ENCODE measurements around the gene ARHGEF18. TPM values are rescaled to one million over a fixed set of nuclear protein-coding genes. Genes with fewer than 3 reads are reported as not detected.

ARHGEF18 gene
- total and polyA plus RNA-seq, 2 of the 13 experiments (the other 11 are each of a cell fraction or from before 2014, with no cell fraction given) = 4.2 to 17.5 TPM

DNA sequence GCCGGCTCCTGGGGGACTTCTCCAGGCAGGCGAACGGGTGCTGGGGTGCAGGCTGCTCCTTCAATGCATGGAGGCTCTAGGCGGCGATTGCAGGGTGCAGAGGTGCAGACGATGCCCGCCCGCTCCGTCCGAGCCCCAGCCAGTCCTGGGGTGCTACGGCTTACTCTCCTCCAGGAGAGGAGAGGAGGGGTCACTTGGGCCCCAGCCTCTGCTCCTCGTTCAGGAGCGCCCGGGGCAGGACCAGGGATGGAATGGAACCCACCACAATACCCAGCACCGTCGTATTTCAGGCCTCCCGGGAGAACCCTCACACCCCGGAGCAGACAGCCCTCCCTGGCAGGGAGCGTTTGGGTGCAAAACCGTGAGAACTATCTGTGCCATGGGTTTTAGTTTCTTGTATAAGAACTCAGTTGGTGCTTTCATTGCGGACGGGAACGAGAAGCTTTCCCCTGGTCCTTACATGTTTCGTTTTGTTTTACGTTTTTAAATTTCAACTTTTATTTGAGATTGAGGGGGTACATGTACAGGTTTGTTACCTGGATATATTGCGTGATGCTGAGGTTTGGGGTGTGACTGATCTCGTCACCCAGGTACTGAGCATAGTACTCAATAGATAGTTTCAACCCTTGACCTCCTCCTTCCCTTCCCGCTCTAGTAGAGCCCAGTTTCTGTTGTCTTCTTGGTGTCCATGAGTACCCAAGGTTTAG lies 46.8 kb downstream of the ARHGEF18 start (continued):
- TF ChIP-seq ZNF563 (CRISPR knock-in tag; IDR thresholded peaks at IDR 0.05) = peak; percentile 73; the same call in 1 of the 2 replicates
- no peak for TF ChIP-seq GTF2F1 (IDR thresholded peaks at IDR 0.05; ENCODE audit: low read length)
- TF ChIP-seq ZNF724P (CRISPR knock-in tag; IDR thresholded peaks at IDR 0.05; ENCODE audit: borderline replicate concordance) = no peak
- TF ChIP-seq, protein P1, sequence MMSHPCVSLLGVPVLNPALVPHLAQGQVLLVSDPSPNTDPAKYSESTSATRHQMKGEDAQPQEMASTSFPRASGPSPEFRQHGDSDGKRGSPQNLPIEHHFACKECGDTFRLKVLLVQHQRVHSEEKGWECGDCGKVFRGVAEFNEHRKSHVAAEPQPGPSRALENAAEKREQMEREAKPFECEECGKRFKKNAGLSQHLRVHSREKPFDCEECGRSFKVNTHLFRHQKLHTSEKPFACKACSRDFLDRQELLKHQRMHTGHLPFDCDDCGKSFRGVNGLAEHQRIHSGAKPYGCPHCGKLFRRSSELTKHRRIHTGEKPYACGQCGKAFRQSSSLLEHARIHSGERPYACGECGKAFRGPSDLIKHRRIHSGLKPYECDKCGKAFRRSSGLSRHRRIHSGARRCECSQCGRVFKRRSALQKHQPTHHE (CRISPR knock-in tag; IDR thresholded peaks at IDR 0.05; ENCODE audit: borderline replicate concordance) = 0 out of 2 replicates have a peak, but pooled peaks have one; percentile 14
- no peak for TF ChIP-seq ZNF468 (CRISPR knock-in tag; IDR thresholded peaks at IDR 0.05)
- TF ChIP-seq SMARCE1 (IDR thresholded peaks at IDR 0.05; ENCODE audit: borderline replicate concordance) = no peak
- TF ChIP-seq, protein P2, sequence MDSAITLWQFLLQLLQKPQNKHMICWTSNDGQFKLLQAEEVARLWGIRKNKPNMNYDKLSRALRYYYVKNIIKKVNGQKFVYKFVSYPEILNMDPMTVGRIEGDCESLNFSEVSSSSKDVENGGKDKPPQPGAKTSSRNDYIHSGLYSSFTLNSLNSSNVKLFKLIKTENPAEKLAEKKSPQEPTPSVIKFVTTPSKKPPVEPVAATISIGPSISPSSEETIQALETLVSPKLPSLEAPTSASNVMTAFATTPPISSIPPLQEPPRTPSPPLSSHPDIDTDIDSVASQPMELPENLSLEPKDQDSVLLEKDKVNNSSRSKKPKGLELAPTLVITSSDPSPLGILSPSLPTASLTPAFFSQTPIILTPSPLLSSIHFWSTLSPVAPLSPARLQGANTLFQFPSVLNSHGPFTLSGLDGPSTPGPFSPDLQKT (CRISPR knock-in tag; IDR thresholded peaks at IDR 0.05; ENCODE audit: borderline replicate concordance) = no peak
- TF ChIP-seq ZKSCAN8 (CRISPR knock-in tag; IDR thresholded peaks at IDR 0.05; ENCODE audit: borderline replicate concordance) = no peak
- TF ChIP-seq ZSCAN31 (CRISPR knock-in tag; IDR thresholded peaks at IDR 0.05; ENCODE audit: low read depth) = no peak
- no peak for TF ChIP-seq POLR2A (IDR thresholded peaks at IDR 0.05; ENCODE audit: insufficient read depth in 1 of 2, low read depth in 2 of 2, low read length in 2 of 2)
- 0 out of 2 replicates have a peak, but pooled peaks have one; percentile 42 for TF ChIP-seq REL (CRISPR knock-in tag; conservative IDR thresholded peaks at IDR 0.05)
- no peak for TF ChIP-seq MAF1 (CRISPR knock-in tag; IDR thresholded peaks at IDR 0.05; ENCODE audit: borderline replicate concordance)
- no peak for TF ChIP-seq SNRNP70 (IDR thresholded peaks at IDR 0.05; ENCODE audit: low read depth, low read length)
- TF ChIP-seq ZNF83 (CRISPR knock-in tag; IDR thresholded peaks at IDR 0.05; ENCODE audit: borderline replicate concordance) = 0 out of 2 replicates have a peak, but pooled peaks have one; percentile 2
- no peak for TF ChIP-seq NFE2L1 (CRISPR knock-in tag; IDR thresholded peaks at IDR 0.05; ENCODE audit: borderline replicate concordance)
- no peak for TF ChIP-seq SRF (IDR thresholded peaks at IDR 0.05; ENCODE audit: low read depth, low read length)
- TF ChIP-seq TEAD2 (CRISPR knock-in tag; IDR thresholded peaks at IDR 0.05) = no peak
- TF ChIP-seq ZC3H4 (CRISPR knock-in tag; IDR thresholded peaks at IDR 0.05; ENCODE audit: borderline replicate concordance) = no peak
- TF ChIP-seq FOXM1 (CRISPR knock-in tag; IDR thresholded peaks at IDR 0.05) = no peak
- TF ChIP-seq ZFYVE20 (CRISPR knock-in tag; IDR thresholded peaks at IDR 0.05; ENCODE audit: borderline replicate concordance, low read depth) = no peak
- TF ChIP-seq ZNF552 (CRISPR knock-in tag; IDR thresholded peaks at IDR 0.05; ENCODE audit: borderline replicate concordance) = no peak
- no peak for TF ChIP-seq POLR2AphosphoS5 (IDR thresholded peaks at IDR 0.05; ENCODE audit: low read depth, low read length)
- no peak for TF ChIP-seq ZNF138 (CRISPR knock-in tag; IDR thresholded peaks at IDR 0.05; ENCODE audit: low read depth)
- TF ChIP-seq, protein P3, sequence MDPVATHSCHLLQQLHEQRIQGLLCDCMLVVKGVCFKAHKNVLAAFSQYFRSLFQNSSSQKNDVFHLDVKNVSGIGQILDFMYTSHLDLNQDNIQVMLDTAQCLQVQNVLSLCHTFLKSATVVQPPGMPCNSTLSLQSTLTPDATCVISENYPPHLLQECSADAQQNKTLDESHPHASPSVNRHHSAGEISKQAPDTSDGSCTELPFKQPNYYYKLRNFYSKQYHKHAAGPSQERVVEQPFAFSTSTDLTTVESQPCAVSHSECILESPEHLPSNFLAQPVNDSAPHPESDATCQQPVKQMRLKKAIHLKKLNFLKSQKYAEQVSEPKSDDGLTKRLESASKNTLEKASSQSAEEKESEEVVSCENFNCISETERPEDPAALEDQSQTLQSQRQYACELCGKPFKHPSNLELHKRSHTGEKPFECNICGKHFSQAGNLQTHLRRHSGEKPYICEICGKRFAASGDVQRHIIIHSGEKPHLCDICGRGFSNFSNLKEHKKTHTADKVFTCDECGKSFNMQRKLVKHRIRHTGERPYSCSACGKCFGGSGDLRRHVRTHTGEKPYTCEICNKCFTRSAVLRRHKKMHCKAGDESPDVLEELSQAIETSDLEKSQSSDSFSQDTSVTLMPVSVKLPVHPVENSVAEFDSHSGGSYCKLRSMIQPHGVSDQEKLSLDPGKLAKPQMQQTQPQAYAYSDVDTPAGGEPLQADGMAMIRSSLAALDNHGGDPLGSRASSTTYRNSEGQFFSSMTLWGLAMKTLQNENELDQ (CRISPR knock-in tag; IDR thresholded peaks at IDR 0.05; ENCODE audit: borderline replicate concordance) = no peak
- TF ChIP-seq SP2 (CRISPR knock-in tag; IDR thresholded peaks at IDR 0.05) = no peak
- no peak for TF ChIP-seq ZFP36L2 (CRISPR knock-in tag; IDR thresholded peaks at IDR 0.05)
- 0 out of 2 replicates have a peak, but pooled peaks have one; percentile 8 for TF ChIP-seq ERF (CRISPR knock-in tag; IDR thresholded peaks at IDR 0.05)
- TF ChIP-seq AHR (CRISPR knock-in tag; IDR thresholded peaks at IDR 0.05) = no peak

Measured in HepG2 (cell line).